ENCODE measurements around the gene MOB3A. TPM values are rescaled to one million over a fixed set of nuclear protein-coding genes. Genes with fewer than 3 reads are reported as not detected.

MOB3A gene
- total and polyA plus RNA-seq, 10 of the 15 experiments (the other 5 are each of a cell fraction or from before 2014, with no cell fraction given) = 7.5 to 229 (median 79.4) TPM

DNA sequence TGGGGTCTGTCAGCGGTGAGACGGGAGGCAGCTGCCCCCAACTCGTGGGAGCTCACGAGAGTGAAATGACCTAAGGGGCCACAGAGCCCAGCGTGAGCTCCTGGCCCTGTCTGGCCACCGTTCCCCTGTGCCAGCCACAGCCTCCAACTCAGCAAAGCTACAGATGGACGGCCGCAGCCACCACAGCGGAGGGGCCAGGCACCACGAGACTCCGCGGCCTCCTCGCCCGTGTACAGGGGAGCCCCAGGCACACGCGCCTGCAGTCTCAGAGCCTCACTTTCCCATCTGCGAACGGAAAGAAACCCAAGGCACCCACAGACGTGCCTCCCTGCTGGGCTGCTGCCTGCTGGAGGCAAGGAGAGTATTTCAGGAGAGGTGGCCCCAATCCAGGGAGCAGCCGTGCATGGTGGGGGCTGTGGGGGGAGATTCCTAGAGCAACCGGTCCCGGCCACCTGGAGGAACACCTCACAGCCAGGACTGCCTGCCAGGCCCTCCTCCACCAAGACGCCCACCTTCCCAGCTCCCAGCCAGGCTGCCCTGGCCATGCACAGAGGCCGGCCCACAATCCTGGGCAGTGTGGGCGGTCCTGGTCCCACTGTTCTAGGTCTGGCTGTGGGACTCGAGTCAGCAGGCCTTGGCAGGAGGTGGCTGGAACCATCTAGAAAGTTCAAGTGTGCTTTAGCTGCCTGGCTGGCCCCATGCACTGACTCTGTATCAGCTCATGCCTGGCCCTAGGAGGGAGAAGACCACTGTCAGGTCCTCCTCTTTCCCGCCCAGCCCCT is 47.0 kb downstream of the MOB3A start:
- Histone ChIP-seq H3K4me3 (peak overlapping the region; percentile 83), H3K4me1 (ENCODE audit: control insufficient read depth, insufficient read depth, low read length) (peaks cover 47% of the 10 kb centered on the region), H4K20me1 (ENCODE audit: control insufficient read depth, insufficient read depth) (peaks cover 14% of the 10 kb centered on the region), H2AFZ (ENCODE audit: control insufficient read depth, low read depth, low read length) (no peak overlapping the region), H3K9me3 (replicated peaks; ENCODE audit: control insufficient read depth, insufficient read depth, low read length) (no peaks in the 10 kb centered on the region), H3K36me3 (ENCODE audit: control insufficient read depth in 2 of 2, insufficient read depth in 2 of 2, low read length in 1 of 2) (peaks cover 4 to 11% of the 10 kb centered on the region in 2 experiments; a peak in 3 of 4 replicates), H3K27me3 (replicated peaks in 1 of 2; ENCODE audit: control insufficient read depth in 2 of 2, insufficient read depth in 2 of 2, low read length in 1 of 2) (no peaks in the 10 kb centered on the region), H3K79me2 (ENCODE audit: control insufficient read depth, insufficient read depth, low read length) (peaks cover 64% of the 10 kb centered on the region), H3K27ac (ENCODE audit: control insufficient read depth, insufficient read depth) (peak overlapping the region; percentile 79), H3K9ac (ENCODE audit: control insufficient read depth, insufficient read depth, low read length) (peak overlapping the region; percentile 70), H3K4me2 (ENCODE audit: control insufficient read depth, insufficient read depth) (peak overlapping the region; percentile 91)
- ChIA-PET RAD21 (ENCODE audit: unreplicated experiment) (no interaction called here), SMC1A (ENCODE audit: uncharacterized antibody, unreplicated experiment) (interaction anchor here (0.8 to 2.2 kb wide), 5 partner anchors 19 to 180 kb away, joined by 3 to 9 read pairs (median 4); no protein-coding TSS in a partner anchor), POLR2A (interaction anchor here (0.5 to 1.8 kb wide), 7 partner anchors 10 to 45 kb away, joined by 3 to 11 read pairs (median 4); no protein-coding TSS in a partner anchor), CTCF (interaction anchor here (1.0 to 2.3 kb wide), 6 partner anchors 13 to 152 kb away, joined by 3 to 7 read pairs (median 5); partner anchors contain the start of gene MOB3A)
- ATAC-seq (no peak), DNase-seq (ENCODE audit: low read depth, low spot score) (no peak), FAIRE-seq (no peak)
- intact Hi-C loops (cut with micrococcal nuclease; ENCODE audit: unreplicated experiment) (no loop called here), in situ Hi-C loops (cut with MboI) (no loop called here)
- WGBS (ENCODE audit: insufficient coverage, insufficient replicate concordance, low lambda C conversion rate, missing lambda C conversion rate) = 8% methylated on average over 27 of the region's 27 CpGs
- BruUV-seq (replicated peaks) = no TSS peak
- TF ChIP-seq CEBPZ (IDR thresholded peaks at IDR 0.05; ENCODE audit: low read depth, low read length) (no peak), TAF1 (IDR thresholded peaks at IDR 0.05; ENCODE audit: borderline replicate concordance, low read depth, low read length) (no peak), IKZF1 (conservative IDR thresholded peaks at IDR 0.05) (0 out of 2 replicates have a peak, but pooled peaks have one; percentile 18), EED (IDR thresholded peaks at IDR 0.05; ENCODE audit: low read depth) (no peak), MEF2A (IDR thresholded peaks at IDR 0.05; ENCODE audit: insufficient read depth, low read depth, low read length) (no peak), NR2C2 (IDR thresholded peaks at IDR 0.05; ENCODE audit: borderline replicate concordance, control insufficient read depth, insufficient read length, low read depth) (no peak), SREBF2 (IDR thresholded peaks at IDR 0.05; ENCODE audit: low read length) (no peak), MTA2 (IDR thresholded peaks at IDR 0.05; ENCODE audit: low read depth) (no peak), LARP7 (IDR thresholded peaks at IDR 0.05) (0 out of 2 replicates have a peak, but pooled peaks have one; percentile 13), POLR2AphosphoS5 (IDR thresholded peaks at IDR 0.05; ENCODE audit: low read length) (peak; percentile 57; the same call in 1 of the 2 replicates), CBX5 (IDR thresholded peaks at IDR 0.05; ENCODE audit: low read depth) (no peak), HDGF (IDR thresholded peaks at IDR 0.05) (no peak), GABPA (IDR thresholded peaks at IDR 0.05; ENCODE audit: low read depth) (no peak), BACH1 (IDR thresholded peaks at IDR 0.05; ENCODE audit: borderline replicate concordance) (no peak; the same call in 1 of the 2 replicates), NR2C1 (IDR thresholded peaks at IDR 0.05) (0 out of 2 replicates have a peak, but pooled peaks have one; percentile 1), PAX8 (IDR thresholded peaks at IDR 0.05) (no peak)
- TF ChIP-seq, protein P1, sequence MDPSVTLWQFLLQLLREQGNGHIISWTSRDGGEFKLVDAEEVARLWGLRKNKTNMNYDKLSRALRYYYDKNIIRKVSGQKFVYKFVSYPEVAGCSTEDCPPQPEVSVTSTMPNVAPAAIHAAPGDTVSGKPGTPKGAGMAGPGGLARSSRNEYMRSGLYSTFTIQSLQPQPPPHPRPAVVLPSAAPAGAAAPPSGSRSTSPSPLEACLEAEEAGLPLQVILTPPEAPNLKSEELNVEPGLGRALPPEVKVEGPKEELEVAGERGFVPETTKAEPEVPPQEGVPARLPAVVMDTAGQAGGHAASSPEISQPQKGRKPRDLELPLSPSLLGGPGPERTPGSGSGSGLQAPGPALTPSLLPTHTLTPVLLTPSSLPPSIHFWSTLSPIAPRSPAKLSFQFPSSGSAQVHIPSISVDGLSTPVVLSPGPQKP (IDR thresholded peaks at IDR 0.05; ENCODE audit: low read depth, low read length) = no peak

Measured in GM12878 (cell line).